GM19452 (cell line): ENCODE measurements around the gene RASSF6.
A peak's percentile ranks its signal among the peaks of the same experiment; 100 is the strongest.
"Not testable (repeated sequence)": the region's sequence is repeated elsewhere in the genome, so short reads cannot be mapped to it uniquely, and the experiment has no call there.

Source experiments
- ATAC-seq: cut with Tn5 transposase; IDR thresholded peaks from one replicate; pipeline ENCODE4 v1.9.1; 2021; ENCODE audit not compliant: unreplicated experiment

The RASSF6 gene

DNA sequence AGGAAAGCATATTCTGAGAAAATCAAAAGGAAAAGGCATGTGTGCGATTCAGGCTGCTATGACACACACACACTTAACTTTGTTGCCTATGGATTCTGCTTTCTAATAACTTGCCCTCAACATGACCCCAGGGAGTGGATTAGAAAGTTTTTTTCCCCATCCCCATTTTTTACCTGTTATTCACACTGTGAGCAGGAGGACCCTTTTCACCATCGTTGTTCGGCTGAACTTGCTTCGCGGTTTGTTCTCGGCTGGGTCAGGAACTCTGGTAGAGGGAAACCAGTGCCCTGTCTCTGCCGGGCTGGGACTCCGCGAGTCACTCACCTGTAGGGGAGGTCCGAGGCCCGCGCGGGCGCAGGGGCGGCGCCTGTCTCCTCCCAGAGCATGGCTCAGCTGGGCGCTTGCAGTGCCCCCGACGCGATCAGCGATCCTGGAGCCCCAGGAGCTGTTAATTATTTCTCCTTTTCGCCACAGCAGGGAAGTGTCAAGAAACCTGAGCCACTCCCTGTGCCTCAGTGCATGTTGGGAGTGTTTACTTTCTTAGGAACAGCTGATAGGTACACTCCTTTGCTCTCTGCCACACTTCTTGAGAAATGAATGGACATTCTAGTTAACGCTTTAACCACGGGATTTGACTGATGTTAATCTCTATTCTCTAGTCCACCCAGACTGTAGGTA, at the start of gene RASSF6:
Gene RASSF6 (minus strand): TSS at position 322 of the 678 bp plus-strand sequence. CDS start 8,641 bp downstream, outside the sequence.
- ATAC-seq: peak; percentile 92

DNA sequence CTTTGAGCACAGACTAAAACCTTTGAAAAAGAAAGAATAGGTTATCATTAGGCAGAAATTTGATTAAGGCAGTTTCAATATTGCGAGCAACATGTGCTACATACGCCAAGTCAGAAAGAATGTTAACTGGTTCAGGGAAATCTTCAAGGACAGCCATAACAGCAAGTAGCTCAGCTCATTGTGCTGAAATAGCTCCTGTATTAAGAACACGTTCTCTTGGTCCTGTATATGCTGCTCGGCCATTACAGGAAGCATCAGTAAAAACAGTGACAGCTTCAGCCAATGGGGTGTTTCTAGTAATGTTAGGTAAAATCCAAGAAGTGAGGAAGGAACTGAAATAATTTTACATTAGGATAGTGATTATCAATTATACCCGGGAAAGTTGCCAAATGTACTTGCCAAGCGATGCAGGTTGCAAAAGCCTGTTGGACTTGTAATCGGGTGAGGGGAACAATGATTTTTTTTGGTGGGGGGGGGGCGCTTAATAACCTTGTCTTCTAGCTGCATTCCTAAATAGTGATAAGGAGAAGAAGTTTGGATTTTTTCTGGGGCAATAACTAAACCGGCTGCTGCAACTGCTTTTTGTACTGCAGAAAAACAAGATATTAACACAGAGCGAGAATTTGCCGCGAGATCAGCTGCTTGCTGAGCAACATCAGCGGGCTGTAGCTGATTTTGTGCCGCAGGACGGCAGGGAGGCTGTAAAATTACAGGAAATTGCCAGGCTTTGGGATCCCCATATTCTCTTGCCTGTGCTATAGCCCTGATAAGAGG, 49.4 kb upstream of the RASSF6 start:
- no peak for ATAC-seq

DNA sequence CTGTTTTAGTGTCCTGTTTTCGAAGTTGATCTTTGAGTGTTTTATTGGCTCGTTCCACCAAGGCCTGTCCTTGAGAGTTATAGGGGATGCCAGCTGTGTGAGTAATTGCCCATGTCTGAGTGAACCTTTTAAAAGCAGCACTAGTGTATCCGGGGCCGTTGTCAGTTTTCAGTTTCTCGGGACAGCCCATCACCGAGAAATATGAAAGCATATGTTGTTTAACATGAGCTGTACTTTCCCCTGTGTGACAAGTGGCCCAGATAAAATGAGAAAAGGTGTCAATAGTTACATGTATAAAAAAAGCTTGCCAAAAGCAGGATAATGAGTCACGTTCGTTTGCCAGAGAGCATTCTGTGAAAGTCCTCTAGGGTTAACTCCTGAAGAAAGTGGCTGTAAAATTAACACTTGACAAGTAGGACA, 48.6 kb upstream of the RASSF6 start:
- ATAC-seq: no peak

GRCh38 chr4:73665924-73666323, 45.7 kb upstream of the RASSF6 start:
- ATAC-seq: not testable (repeated sequence)

GRCh38 chr4:73664470-73664869, 44.2 kb upstream of the RASSF6 start:
- ATAC-seq: no peak

- ATAC-seq: no peak
Measured at GRCh38 chr4:73663576-73663975, 43.3 kb upstream of the RASSF6 start.

- ATAC-seq: peak; percentile 88
Measured at GRCh38 chr4:73662709-73663546, 42.7 kb upstream of the RASSF6 start.

GRCh38 chr4:73661646-73662119, 41.4 kb upstream of the RASSF6 start:
- no peak for ATAC-seq

GRCh38 chr4:73660808-73661207, 40.6 kb upstream of the RASSF6 start:
- ATAC-seq: no peak

GRCh38 chr4:73653695-73654106, 33.5 kb upstream of the RASSF6 start:
- peak; percentile 69 for ATAC-seq

- no peak for ATAC-seq
Measured at GRCh38 chr4:73650250-73650649, 30.0 kb upstream of the RASSF6 start.

DNA sequence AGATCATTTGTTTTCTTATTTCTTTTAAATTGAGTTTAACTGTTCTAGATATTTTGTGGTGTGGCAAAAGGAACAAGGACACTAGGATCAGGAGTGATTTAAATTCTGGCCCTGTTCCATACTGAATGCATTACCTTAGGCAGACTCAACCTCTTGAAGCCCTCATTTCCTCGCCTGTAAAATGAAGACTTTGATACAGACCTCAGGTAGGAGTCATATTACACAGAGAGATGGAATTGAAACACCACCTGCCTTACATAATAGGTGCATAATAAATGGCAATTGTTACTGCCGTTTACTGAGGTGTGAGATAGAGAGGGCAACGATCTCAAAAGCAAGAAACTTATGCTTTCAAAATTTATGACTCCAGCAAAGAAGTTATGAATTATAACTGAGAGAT, 28.2 kb upstream of the RASSF6 start:
- ATAC-seq: no peak

DNA sequence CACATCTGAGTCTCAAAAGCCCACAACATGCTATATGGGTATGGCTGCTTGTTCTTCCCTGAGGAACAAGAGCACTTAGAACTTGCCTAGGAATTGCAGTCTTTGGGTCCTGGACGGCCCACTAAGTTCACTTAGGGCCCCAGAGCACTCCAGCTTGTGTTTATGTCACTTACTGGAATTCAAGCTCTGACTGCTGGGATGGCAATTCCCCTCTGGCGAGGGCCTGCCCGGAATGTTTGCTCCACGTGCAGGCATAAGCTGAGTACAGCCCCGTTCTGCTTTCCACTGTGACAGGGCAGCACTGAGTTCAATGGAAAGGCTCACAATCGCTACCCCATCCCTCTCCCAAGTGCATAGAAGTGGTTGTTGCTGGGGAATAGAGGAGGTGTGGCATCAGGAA, 25.9 kb upstream of the RASSF6 start:
- no peak for ATAC-seq

DNA sequence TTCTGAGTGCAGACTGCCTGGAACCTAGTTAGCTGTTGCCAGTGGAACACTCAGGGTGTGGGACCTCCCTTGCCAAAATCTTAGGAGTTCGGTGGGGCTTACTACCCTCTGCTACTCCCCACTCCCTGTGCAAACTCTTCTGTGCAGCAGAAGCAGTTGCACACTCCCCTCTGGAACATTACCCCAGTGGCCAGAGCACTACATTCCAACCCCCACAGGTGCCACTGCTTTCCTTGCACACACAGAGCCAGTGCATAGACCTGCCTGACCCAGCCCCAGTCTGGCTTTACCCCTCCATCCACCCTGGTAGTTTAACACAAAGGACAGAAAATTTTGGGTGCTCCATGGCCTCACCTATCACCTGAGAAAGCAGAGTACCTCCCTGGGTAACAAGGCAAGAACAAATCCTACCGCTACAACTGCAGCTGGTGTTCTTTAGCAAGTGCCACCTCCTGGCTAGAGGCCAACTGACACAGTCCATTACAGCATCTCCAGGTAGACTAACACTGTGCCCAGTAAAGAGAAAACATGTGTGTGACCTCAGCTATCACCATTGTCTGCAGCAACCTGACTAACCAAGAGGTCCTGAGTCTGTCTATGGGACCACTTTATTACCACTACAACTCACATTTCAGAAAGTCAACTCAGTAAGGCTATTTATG, 11.5 kb upstream of the RASSF6 start:
- ATAC-seq: no peak

GRCh38 chr4:73628834-73629233, 8.6 kb upstream of the RASSF6 start:
- not testable (repeated sequence) for ATAC-seq

GRCh38 chr4:73621357-73621756, 1.1 kb upstream of the RASSF6 start:
- ATAC-seq: no peak

DNA sequence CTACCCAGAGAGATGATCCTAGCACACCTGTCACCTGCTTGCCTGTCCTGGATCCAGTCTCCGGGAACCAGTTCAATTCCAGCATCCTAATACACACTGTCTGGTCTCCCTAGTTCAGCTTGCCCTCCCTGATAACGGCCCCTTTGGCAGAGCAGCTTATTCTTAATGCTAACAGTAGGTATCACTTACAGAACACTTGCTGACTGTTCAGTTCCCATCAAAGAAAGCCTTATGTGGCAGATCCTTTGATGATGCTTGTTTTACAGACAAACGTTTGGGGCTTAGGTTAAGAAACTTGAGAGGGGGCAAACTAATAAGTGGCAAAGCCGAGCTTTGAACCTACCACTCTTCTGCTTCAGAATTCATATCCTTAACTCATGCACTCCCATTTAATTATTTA, 890 bp downstream of the RASSF6 start:
- no peak for ATAC-seq

GRCh38 chr4:73617256-73617655, 3.0 kb downstream of the RASSF6 start:
- no peak for ATAC-seq

DNA sequence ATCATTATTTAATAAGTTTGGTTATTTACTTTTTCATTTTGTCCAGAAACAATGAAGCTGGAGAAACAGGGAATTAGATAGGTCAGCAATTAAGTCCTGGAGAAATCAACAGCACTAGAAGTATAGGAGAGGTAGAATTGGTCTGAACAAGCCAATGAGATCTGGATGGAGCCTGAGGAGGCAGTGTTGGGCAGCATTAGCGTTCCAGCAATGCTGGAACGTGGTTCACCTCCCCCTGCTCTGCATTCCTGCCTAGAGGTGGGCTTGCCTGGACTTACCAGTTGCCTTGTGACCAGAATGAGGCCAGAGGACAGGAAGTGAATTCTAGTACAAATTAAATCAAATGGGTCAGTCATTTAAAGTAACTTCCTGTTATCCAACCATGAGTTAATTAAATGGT, 4.6 kb downstream of the RASSF6 start:
- no peak for ATAC-seq

DNA sequence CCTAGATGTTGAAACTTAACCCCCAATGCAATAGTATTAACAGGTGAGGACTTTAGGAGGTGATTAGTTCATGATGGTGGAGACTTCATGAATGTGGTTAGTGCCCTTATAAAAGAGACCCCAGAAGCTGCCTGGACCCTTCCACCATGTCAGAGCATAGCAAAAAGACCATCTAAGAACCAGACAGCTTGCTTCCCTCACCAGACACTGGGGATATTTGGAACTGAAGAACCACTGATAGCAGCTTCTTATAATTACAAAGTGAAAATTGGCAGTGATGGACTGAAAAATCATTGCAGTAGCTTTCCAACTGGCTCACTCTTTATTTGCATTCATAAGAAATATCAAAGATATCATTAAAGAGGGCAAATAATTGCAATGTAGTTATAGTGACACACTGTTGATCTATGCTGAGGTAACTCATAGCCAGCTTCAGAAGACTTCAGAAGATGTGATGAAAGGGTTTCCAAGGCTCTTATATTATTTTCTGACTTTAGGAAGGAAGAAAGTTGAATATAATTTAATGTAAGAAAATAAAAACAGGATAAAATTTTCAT, 5.8 kb downstream of the RASSF6 start:
- ATAC-seq: no peak

DNA sequence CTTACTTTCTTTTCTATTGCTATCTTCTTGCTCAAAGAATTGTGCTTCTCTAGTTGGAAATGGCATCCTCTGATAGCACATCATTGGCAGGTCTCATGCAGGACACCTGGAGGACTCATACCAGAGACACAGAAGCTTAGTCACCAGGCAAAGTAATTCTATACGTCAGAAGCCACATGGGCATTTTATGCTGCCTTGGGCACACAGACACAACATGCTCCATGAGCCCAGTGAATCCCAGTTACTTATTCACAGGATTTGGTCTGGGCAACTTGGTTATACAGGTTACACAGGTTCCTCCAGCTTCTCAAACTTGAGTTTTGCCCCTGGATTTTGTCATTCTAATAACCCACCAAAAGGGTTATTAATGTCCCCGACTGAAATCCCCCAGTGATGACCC, 7.1 kb downstream of the RASSF6 start:
- no peak for ATAC-seq
